K562 (cell line): Measurements from ENCODE around the gene RNF26. TPM values are rescaled to one million over a fixed set of nuclear protein-coding genes. Genes with fewer than 3 reads are reported as not detected.

Experiments used
- ATAC-seq: fragments of 200-7000 bp; cut with Tn5 transposase; 3 replicates; pipeline ENCODE4 v1.9.1; 2020; ENCODE audit warnings: moderate library complexity
- BruUV-seq: library from RNA; stranded (reverse); fragments of 400-500 nt; replicated peaks from 2 replicates; lab custom pipeline; 2021; lab: Mats Ljungman, UMichigan
- CTCF ChIA-PET: fragments of 300-600 bp; formaldehyde crosslinking; extraction: SDS; loops from one replicate; lab custom pipeline; 2021; ENCODE audit warnings: low intra/inter-chr PET ratio; lab: Yijun Ruan, JAX
- POLR2A ChIA-PET: fragments of 300-600, 350-650 bp; sonication (Branson Sonifier 250); formaldehyde crosslinking; extraction: SDS; loops from one replicate; lab custom pipeline; 2021; ENCODE audit warnings: antibody characterized with exemption, inconsistent platforms; lab: Yijun Ruan, JAX
- DNase-seq, 4 experiments: peaks; one replicate each; pipeline versions ENCODE4 v3.0.0 to v3.0.0-alpha.2; 2011 to 2018; ENCODE audit warnings: low spot score in 3 of 4, mixed read lengths in 3 of 4; ENCODE audit errors: extremely low read depth in 1 of 4
- FAIRE-seq: peaks from 2 replicates; lab custom pipeline; 2011; peaks lifted over from hg19 to GRCh38; lab: Jason Lieb, UNC
- H2AFZ ChIP-seq: 2 replicates; pipeline ENCODE4 v1.6.0; 2011; ENCODE audit warnings: low read depth, low read length, control low read depth, inconsistent platforms
- H3K27ac ChIP-seq: fragments of 200-600 bp; 3 replicates; pipeline ENCODE4 v1.8.0; 2011; ENCODE audit warnings: low read depth, mild to moderate bottlenecking, control low read depth, inconsistent platforms, low read length, moderate library complexity, mixed read lengths; ENCODE audit errors: extremely low read depth
- H3K27me3 ChIP-seq, 2 experiments: fragments of 300-600 bp in 1 of 2; 2 replicates in 1 of 2; 3 replicates in 1 of 2; pipeline versions ENCODE4 v1.6.0 to v1.8.0; 2011; ENCODE audit warnings: inconsistent platforms in 2 of 2, low read length in 2 of 2, mild to moderate bottlenecking in 1 of 2, mixed read lengths in 1 of 2, moderate library complexity in 1 of 2; ENCODE audit not compliant: control insufficient read depth in 2 of 2, insufficient read depth in 2 of 2
- H3K36me3 ChIP-seq: fragments of 300-600 bp; 3 replicates; pipeline ENCODE4 v1.8.0; 2011; ENCODE audit warnings: mild to moderate bottlenecking, low read length, inconsistent platforms; ENCODE audit not compliant: control insufficient read depth, insufficient read depth
- H3K4me1 ChIP-seq, 2 experiments: fragments of 200-600 bp in 1 of 2; replicated peaks in 1 of 2; 2 replicates in 1 of 2; 3 replicates in 1 of 2; pipeline versions ENCODE4 v1.5.1 to v1.8.0; 2011; ENCODE audit warnings: inconsistent platforms in 2 of 2, low read length in 2 of 2, mild to moderate bottlenecking in 1 of 2, mixed read lengths in 1 of 2, moderate library complexity in 1 of 2; ENCODE audit not compliant: control insufficient read depth in 2 of 2, insufficient read depth in 2 of 2
- H3K4me2 ChIP-seq: 2 replicates; pipeline ENCODE4 v1.6.1; 2011; ENCODE audit warnings: low read length, control low read depth, inconsistent platforms, mixed read lengths; ENCODE audit not compliant: insufficient read depth
- H3K4me3 ChIP-seq: fragments of 200-600 bp; sonication (generic), shearing (Covaris generic); 2 replicates; pipeline ENCODE4 v1.5.1; 2016; ENCODE audit warnings: control low read depth, inconsistent platforms
- H3K79me2 ChIP-seq: fragments of 200-600 bp; 3 replicates; pipeline ENCODE4 v1.8.0; 2011; ENCODE audit warnings: low read length, inconsistent platforms; ENCODE audit not compliant: control insufficient read depth, insufficient read depth
- H3K9ac ChIP-seq, 2 experiments: 2 replicates each; pipeline versions ENCODE4 v1.6.0 to v1.6.1; 2011; ENCODE audit warnings: low read depth in 2 of 2, low read length in 2 of 2, control low read depth in 1 of 2, inconsistent platforms in 1 of 2, mild to moderate bottlenecking in 1 of 2, mixed read lengths in 1 of 2; ENCODE audit not compliant: insufficient read depth in 1 of 2
- H3K9me1 ChIP-seq: one replicate; pipeline ENCODE4 v1.6.0; 2011; ENCODE audit warnings: inconsistent platforms, mild to moderate bottlenecking, low read length, moderate library complexity; ENCODE audit not compliant: control insufficient read depth, insufficient read depth
- H3K9me3 ChIP-seq: replicated peaks from 2 replicates; pipeline ENCODE4 v1.5.1; 2011; ENCODE audit warnings: low read depth, low read length, inconsistent platforms; ENCODE audit not compliant: control insufficient read depth, insufficient read depth
- H4K20me1 ChIP-seq: replicated peaks from 2 replicates; pipeline ENCODE4 v1.6.1; 2011; ENCODE audit warnings: low read length, inconsistent platforms, mixed read lengths; ENCODE audit not compliant: control insufficient read depth, insufficient read depth
- ATF3 ChIP-seq, 2 experiments: fragments of 450-650 bp in 1 of 2; sonication (generic) in 1 of 2; formaldehyde crosslinking in 1 of 2; IDR thresholded peaks in 1 of 2; conservative IDR thresholded peaks in 1 of 2; 2 replicates each; pipeline versions ENCODE4 v1.6.1 to v1.8.1; 2016 to 2023; ENCODE audit warnings: mild to moderate bottlenecking in 2 of 2, moderate library complexity in 2 of 2, inconsistent platforms in 1 of 2, missing genetic modification reagents in 1 of 2
- BRF1 ChIP-seq: IDR thresholded peaks from 3 replicates; pipeline ENCODE4 v1.6.1; 2011; ENCODE audit warnings: borderline replicate concordance, mild to moderate bottlenecking; ENCODE audit not compliant: insufficient read length; ENCODE audit errors: extremely low read depth
- EP400 ChIP-seq: fragments of 450-650 bp; IDR thresholded peaks from 2 replicates; pipeline ENCODE4 v1.6.1; 2017; ENCODE audit warnings: antibody characterized with exemption, mild to moderate bottlenecking, moderate library complexity
- HDAC2 ChIP-seq: fragments of 450-650 bp; IDR thresholded peaks from 2 replicates; pipeline ENCODE4 v1.6.1; 2016; ENCODE audit warnings: mild to moderate bottlenecking
- KLF6 ChIP-seq: fragments of 250-450 bp; sonication (Bioruptor Pico); IDR thresholded peaks from 2 replicates; pipeline ENCODE4 v1.4.0; 2020; ENCODE audit warnings: mild to moderate bottlenecking, moderate library complexity, borderline replicate concordance
- MAX ChIP-seq: sonication (generic); formaldehyde crosslinking; IDR thresholded peaks from 2 replicates; pipeline ENCODE4 v1.9.0; 2022; ENCODE audit warnings: mild to moderate bottlenecking, missing genetic modification reagents
- MAZ ChIP-seq, 2 experiments: fragments of 450-650 bp in 1 of 2; sonication (generic) in 1 of 2; formaldehyde crosslinking; IDR thresholded peaks in 1 of 2; conservative IDR thresholded peaks in 1 of 2; 2 replicates each; pipeline versions ENCODE4 v1.4.0 to v1.5.0; 2020; ENCODE audit warnings: mild to moderate bottlenecking in 1 of 2, missing genetic modification reagents in 1 of 2
- MBD2 ChIP-seq: sonication (generic); IDR thresholded peaks from 2 replicates; pipeline ENCODE4 v1.6.1; 2016; ENCODE audit warnings: low read depth, borderline replicate concordance
- NCOA2 ChIP-seq, 2 experiments: fragments of 450-650 bp; IDR thresholded peaks; 2 replicates each; pipeline ENCODE4 v1.6.1; 2018; ENCODE audit warnings: mild to moderate bottlenecking in 2 of 2, moderate library complexity in 1 of 2; ENCODE audit not compliant: partially characterized antibody in 2 of 2
- NR4A1 ChIP-seq, 2 experiments: fragments of 250-450 bp in 1 of 2; fragments of 450-650 bp in 1 of 2; sonication (Bioruptor Pico) in 1 of 2; IDR thresholded peaks; 2 replicates each; pipeline versions ENCODE4 v1.4.0 to v1.6.1; 2016 to 2020; ENCODE audit warnings: mild to moderate bottlenecking in 2 of 2, missing compliant biosample characterization in 1 of 2, missing genetic modification characterization in 1 of 2, moderate library complexity in 1 of 2
- STAT5A ChIP-seq: IDR thresholded peaks from 2 replicates; pipeline ENCODE4 v1.6.1; 2012; ENCODE audit warnings: low read length, inconsistent platforms, borderline replicate concordance
- WGBS: fragments of 100-300 bp; shearing (Covaris generic); methylation state at CpG from one replicate; pipeline ENCODE4 v1.1.6; 2016; ENCODE audit warnings: low coverage, mixed read lengths; ENCODE audit not compliant: insufficient coverage; ENCODE audit errors: missing lambda C conversion rate; 5-methylcytosine and 5-hydroxymethylcytosine counted together
- in situ Hi-C: fragments of 300-500 bp; cut with MboI; formaldehyde crosslinking; loops from 4 replicates; pipeline ENCODE4 v1.15.0; 2018; ENCODE audit warnings: inconsistent platforms, mixed read lengths
- intact Hi-C: fragments of 100-400 bp; cut with micrococcal nuclease; formaldehyde crosslinking; loops from 2 replicates; pipeline ENCODE4 v1.14.2; 2022
- polyA plus RNA-seq, 8 experiments: library from polyadenylated mRNA; depleted of rRNA in 4 of 8; stranded (reverse) in 5 of 8; unstranded in 3 of 8; fragments of >200 nt; fragmentation: Nextera tagmentation in 2 of 8; fragmentation: Illumina TruSeq in 1 of 8; extraction: Ambion mirVana in 2 of 8; extraction: Trizol in 1 of 8; gene quantifications; 2 replicates each; pipeline versions ENCODE4 v1.2.1 to v1.2.3, GENCODE V29; 2011 to 2014; ENCODE audit warnings: inconsistent platforms in 1 of 8, missing spikeins in 1 of 8
- total RNA-seq, 7 experiments: library from RNA; depleted of rRNA in 6 of 7; stranded (reverse); fragments of >200 nt in 6 of 7; fragmentation: Illumina TruSeq in 2 of 7; extraction: Trizol in 2 of 7; gene quantifications; 2 replicates each; pipeline versions ENCODE4 v1.2.1 to v1.2.3, GENCODE V29; 2011 to 2021; ENCODE audit warnings: low replicate concordance in 1 of 7
- TF ChIP-seq, protein P1 (sequence below): fragments of 250-450 bp; sonication (Bioruptor Pico); IDR thresholded peaks from 2 replicates; pipeline ENCODE4 v1.8.0; 2022; ENCODE audit warnings: inconsistent platforms

RNF26 gene
- total and polyA plus RNA-seq, 9 of the 15 experiments (the other 6 are each of a cell fraction or from before 2014, with no cell fraction given), result 5.3 to 53.6 (median 12.7) TPM

- 75% methylated on average over 10 of the region's 10 CpGs for WGBS
- Histone ChIP-seq H3K4me1 (peaks cover 34 to 48% of the 10 kb centered on the region in 2 experiments), H3K9me1 (peaks cover 5% of the 10 kb centered on the region), H3K36me3 (peaks cover 42% of the 10 kb centered on the region), H3K9me3 (no peaks in the 10 kb centered on the region), H3K4me3 (no peak overlapping the region), H4K20me1 (no peaks in the 10 kb centered on the region), H3K4me2 (no peak overlapping the region), H2AFZ (no peak overlapping the region), H3K27ac (no peak overlapping the region), H3K79me2 (peaks cover 18% of the 10 kb centered on the region; the same call in 2 of the 3 replicates), H3K27me3 (no peaks in the 10 kb centered on the region), H3K9ac (peak overlapping the region in 1 of 2 experiments; percentile 54; a peak in 2 of 4 replicates)
- no peak for ATAC-seq
- intact Hi-C loops (loop anchor here (10.0 kb wide), 1 partner anchor 855 kb away; the partner anchor contains the start of gene OAF), in situ Hi-C loops (loop anchor here (5.0 kb wide), 1 partner anchor 113 kb away; no protein-coding TSS in a partner anchor)
- POLR2A ChIA-PET, result interaction anchor here (0.6 to 1.4 kb wide), 2 partner anchors 10 to 41 kb away, joined by 4 to 5 read pairs; no protein-coding TSS in a partner anchor
- CTCF ChIA-PET, result interaction anchor here (1.8 to 4.1 kb wide), 2 partner anchors 21 to 115 kb away, joined by 5 to 27 read pairs; partner anchors contain the start of gene USP2
- FAIRE-seq, result no peak
- no TSS peak for BruUV-seq
- no peak for DNase-seq
- TF ChIP-seq NCOA2 (IDR thresholded peaks at IDR 0.05; ENCODE audit: partially characterized antibody in 2 of 2), result no peak
- TF ChIP-seq ATF3 (IDR thresholded peaks at IDR 0.05), result no peak
- no peak for TF ChIP-seq ATF3 (CRISPR knock-in tag; conservative IDR thresholded peaks at IDR 0.05)
- TF ChIP-seq MBD2, result no peak
- TF ChIP-seq, protein P1, sequence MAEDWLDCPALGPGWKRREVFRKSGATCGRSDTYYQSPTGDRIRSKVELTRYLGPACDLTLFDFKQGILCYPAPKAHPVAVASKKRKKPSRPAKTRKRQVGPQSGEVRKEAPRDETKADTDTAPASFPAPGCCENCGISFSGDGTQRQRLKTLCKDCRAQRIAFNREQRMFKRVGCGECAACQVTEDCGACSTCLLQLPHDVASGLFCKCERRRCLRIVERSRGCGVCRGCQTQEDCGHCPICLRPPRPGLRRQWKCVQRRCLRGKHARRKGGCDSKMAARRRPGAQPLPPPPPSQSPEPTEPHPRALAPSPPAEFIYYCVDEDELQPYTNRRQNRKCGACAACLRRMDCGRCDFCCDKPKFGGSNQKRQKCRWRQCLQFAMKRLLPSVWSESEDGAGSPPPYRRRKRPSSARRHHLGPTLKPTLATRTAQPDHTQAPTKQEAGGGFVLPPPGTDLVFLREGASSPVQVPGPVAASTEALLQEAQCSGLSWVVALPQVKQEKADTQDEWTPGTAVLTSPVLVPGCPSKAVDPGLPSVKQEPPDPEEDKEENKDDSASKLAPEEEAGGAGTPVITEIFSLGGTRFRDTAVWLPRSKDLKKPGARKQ (CRISPR knock-in tag), result no peak
- TF ChIP-seq MAX (CRISPR knock-in tag), result no peak
- TF ChIP-seq MAZ (CRISPR knock-in tag; conservative IDR thresholded peaks at IDR 0.05 in 1 of 2, IDR thresholded peaks at IDR 0.05 in 1 of 2), result no peak
- no peak for TF ChIP-seq STAT5A
- TF ChIP-seq BRF1, result no peak
- TF ChIP-seq NR4A1 (CRISPR knock-in tag; IDR thresholded peaks at IDR 0.05), result no peak
- TF ChIP-seq NR4A1 (tag; IDR thresholded peaks at IDR 0.05), result no peak
- TF ChIP-seq KLF6, result no peak
- no peak for TF ChIP-seq HDAC2
- no peak for TF ChIP-seq EP400
Observed at GRCh38 chr11:119359365-119360214, 25.3 kb downstream of the RNF26 start.
